A549 (cell line): ENCODE measurements around the gene HS6ST3. TPM values are rescaled to one million over a fixed set of nuclear protein-coding genes. Genes with fewer than 3 reads are reported as not detected.

Source experiments
- ATAC-seq, 2 experiments: fragments of 200-7000 bp in 1 of 2; fragments of >200 bp in 1 of 2; cut with Nextera tagmentation in 1 of 2; cut with Tn5 transposase in 1 of 2; 3 replicates each; pipeline versions ENCODE4 v1.8.0 to v1.9.1; 2018 to 2020; ENCODE audit warnings: mild to moderate bottlenecking in 1 of 2, moderate library complexity in 1 of 2
- CTCF ChIA-PET: fragments of 300-600 bp; sonication (Branson Sonifier 250); formaldehyde crosslinking; extraction: SDS; loops from one replicate; lab custom pipeline; 2021; ENCODE audit warnings: antibody characterized with exemption, inconsistent platforms; lab: Yijun Ruan, JAX
- POLR2A ChIA-PET: fragments of 350-600 bp; formaldehyde crosslinking; extraction: SDS; loops from one replicate; lab custom pipeline; 2021; ENCODE audit warnings: antibody characterized with exemption, inconsistent platforms; lab: Yijun Ruan, JAX
- DNase-seq, 2 experiments: peaks; one replicate each; pipeline versions ENCODE4 v3.0.0 to v3.0.0-alpha.2; 2011 to 2016; ENCODE audit warnings: low read depth in 1 of 2, low spot score in 1 of 2
- FAIRE-seq: peaks from 2 replicates; lab custom pipeline; 2011; peaks lifted over from hg19 to GRCh38; lab: Jason Lieb, UNC
- H3K27ac ChIP-seq, 2 experiments: fragments of >200 bp; sonication (Bioruptor Twin); formaldehyde crosslinking; 3 replicates each; pipeline ENCODE4 v1.5.1; 2016 to 2017
- H3K4me1 ChIP-seq: fragments of >200 bp; sonication (Bioruptor Twin); formaldehyde crosslinking; 3 replicates; pipeline ENCODE4 v1.6.1; 2016
- H3K4me2 ChIP-seq: fragments of >200 bp; sonication (Bioruptor Twin); formaldehyde crosslinking; 3 replicates; pipeline ENCODE4 v1.6.1; 2016
- H3K4me3 ChIP-seq: fragments of >200 bp; sonication (Bioruptor Twin); formaldehyde crosslinking; 3 replicates; pipeline ENCODE4 v1.5.1; 2016
- H3K9me3 ChIP-seq: fragments of >200 bp; sonication (Bioruptor Twin); formaldehyde crosslinking; 3 replicates; pipeline ENCODE4 v1.6.1; 2016
- BCL3 ChIP-seq: fragments of >200 bp; sonication (Bioruptor Twin); formaldehyde crosslinking; IDR thresholded peaks from 3 replicates; pipeline ENCODE4 v1.6.1; 2016
- CBX2 ChIP-seq: fragments of 200-600 bp; sonication (generic); IDR thresholded peaks from 2 replicates; pipeline ENCODE4 v1.6.1; 2016; ENCODE audit warnings: low read depth, mild to moderate bottlenecking, borderline replicate concordance
- CHD4 ChIP-seq: fragments of 200-600 bp; sonication (generic); IDR thresholded peaks from 2 replicates; pipeline ENCODE4 v1.6.1; 2016; ENCODE audit warnings: antibody characterized with exemption, mild to moderate bottlenecking, borderline replicate concordance
- EHF ChIP-seq: fragments of 250-450 bp; sonication (Bioruptor Pico); IDR thresholded peaks from 2 replicates; pipeline ENCODE4 v1.5.0; 2020; ENCODE audit warnings: mild to moderate bottlenecking
- EP300 ChIP-seq, 2 experiments: fragments of >200 bp; sonication (Bioruptor Twin); formaldehyde crosslinking; IDR thresholded peaks; 2 replicates in 1 of 2; 3 replicates in 1 of 2; pipeline ENCODE4 v1.6.1; 2016 to 2017
- FOXS1 ChIP-seq: fragments of 250-450 bp; sonication (Bioruptor Pico); IDR thresholded peaks from 2 replicates; pipeline ENCODE4 v1.5.0; 2020; ENCODE audit warnings: mild to moderate bottlenecking, moderate library complexity
- HES2 ChIP-seq: fragments of >200 bp; sonication (Bioruptor Twin); formaldehyde crosslinking; IDR thresholded peaks from 2 replicates; pipeline ENCODE4 v1.6.1; 2016
- HOXA7 ChIP-seq: fragments of 250-450 bp; sonication (Bioruptor Pico); IDR thresholded peaks from 2 replicates; pipeline ENCODE4 v1.5.0; 2020; ENCODE audit warnings: mild to moderate bottlenecking, moderate library complexity
- HOXB13 ChIP-seq: fragments of 250-450 bp; sonication (Bioruptor Pico); IDR thresholded peaks from 2 replicates; pipeline ENCODE4 v1.5.0; 2020; ENCODE audit warnings: low read depth, mild to moderate bottlenecking, moderate library complexity
- JUN ChIP-seq, 2 experiments: fragments of >200 bp; sonication (Bioruptor Twin); formaldehyde crosslinking; IDR thresholded peaks; 2 replicates in 1 of 2; 3 replicates in 1 of 2; pipeline ENCODE4 v1.6.1; 2016 to 2017
- JUNB ChIP-seq: fragments of >200 bp; sonication (Bioruptor Twin); formaldehyde crosslinking; IDR thresholded peaks from 2 replicates; pipeline ENCODE4 v1.6.1; 2016
- KDM5A ChIP-seq: fragments of 200-600 bp; sonication (generic); IDR thresholded peaks from 2 replicates; pipeline ENCODE4 v1.6.1; 2016; ENCODE audit warnings: antibody characterized with exemption, mild to moderate bottlenecking
- MAZ ChIP-seq: fragments of 150-350 bp; IDR thresholded peaks from 2 replicates; pipeline ENCODE4 v1.6.1; 2014; ENCODE audit warnings: antibody characterized with exemption, low read depth, low read length, borderline replicate concordance
- MYC ChIP-seq: IDR thresholded peaks from 2 replicates; pipeline ENCODE4 v1.6.1; 2012; ENCODE audit warnings: mild to moderate bottlenecking, inconsistent platforms, low read length, improper control_type of control experiment, borderline replicate concordance
- NPAS2 ChIP-seq: fragments of 250-450 bp; sonication (Bioruptor Pico); IDR thresholded peaks from 2 replicates; pipeline ENCODE4 v1.8.0; 2022; ENCODE audit warnings: mild to moderate bottlenecking, moderate library complexity, borderline replicate concordance
- NR3C1 ChIP-seq: fragments of >200 bp; sonication (Bioruptor Twin); formaldehyde crosslinking; IDR thresholded peaks from 3 replicates; pipeline ENCODE4 v1.6.1; 2017
- PHF8 ChIP-seq: fragments of 200-600 bp; sonication (generic); IDR thresholded peaks from 2 replicates; pipeline ENCODE4 v1.6.1; 2016; ENCODE audit warnings: low read depth, mild to moderate bottlenecking, antibody characterized with exemption, moderate library complexity, borderline replicate concordance
- POLR2A ChIP-seq: IDR thresholded peaks from 2 replicates; pipeline ENCODE4 v1.6.1; 2012; ENCODE audit warnings: mild to moderate bottlenecking, low read length
- POLR2AphosphoS2 ChIP-seq: conservative IDR thresholded peaks from 2 replicates; pipeline ENCODE4 v1.6.1; 2012; ENCODE audit warnings: low read length, improper control_type of control experiment, inconsistent platforms
- RAD21 ChIP-seq, 2 experiments: fragments of >200 bp in 1 of 2; sonication (Bioruptor Twin) in 1 of 2; formaldehyde crosslinking in 1 of 2; IDR thresholded peaks in 1 of 2; conservative IDR thresholded peaks in 1 of 2; 2 replicates in 1 of 2; 3 replicates in 1 of 2; pipeline ENCODE4 v1.6.1; 2012 to 2018; ENCODE audit warnings: inconsistent platforms in 1 of 2
- RARB ChIP-seq: fragments of 250-450 bp; sonication (Bioruptor Pico); IDR thresholded peaks from 2 replicates; pipeline ENCODE4 v1.8.0; 2021; ENCODE audit warnings: mild to moderate bottlenecking, moderate library complexity
- RFX5 ChIP-seq: fragments of 450-650 bp; IDR thresholded peaks from 2 replicates; pipeline ENCODE4 v1.7.1; 2014; ENCODE audit warnings: antibody characterized with exemption, mild to moderate bottlenecking, moderate library complexity
- RNF2 ChIP-seq: fragments of 200-600 bp; sonication (generic); IDR thresholded peaks from 2 replicates; pipeline ENCODE4 v1.6.1; 2016; ENCODE audit warnings: low read depth, mild to moderate bottlenecking, antibody characterized with exemption, moderate library complexity, borderline replicate concordance
- TFCP2L1 ChIP-seq: fragments of 250-450 bp; sonication (Bioruptor Pico); IDR thresholded peaks from 2 replicates; pipeline ENCODE4 v1.5.0; 2021; ENCODE audit warnings: mild to moderate bottlenecking
- TP53 ChIP-seq: fragments of 250-450 bp; sonication (Bioruptor Pico); IDR thresholded peaks from 2 replicates; pipeline ENCODE4 v1.5.0; 2021; ENCODE audit warnings: mild to moderate bottlenecking, moderate library complexity
- ZC3H11A ChIP-seq: fragments of 450-650 bp; IDR thresholded peaks from 2 replicates; pipeline ENCODE4 v1.6.1; 2014; ENCODE audit warnings: antibody characterized with exemption, mild to moderate bottlenecking
- ZSCAN20 ChIP-seq: fragments of 250-450 bp; sonication (Bioruptor Pico); IDR thresholded peaks from 2 replicates; pipeline ENCODE4 v1.8.0; 2022; ENCODE audit warnings: mild to moderate bottlenecking, moderate library complexity
- WGBS: methylation state at CpG from one replicate; pipeline ENCODE4 v1.1.6; 2017; ENCODE audit errors: missing lambda C conversion rate; 5-methylcytosine and 5-hydroxymethylcytosine counted together
- polyA plus RNA-seq, 4 experiments: library from polyadenylated mRNA; depleted of rRNA in 3 of 4; stranded (reverse); fragments of >200 nt; fragmentation: RNase III in 1 of 4; extraction: RNeasy Plus Mini Kit Qiagen cat#74134 plus additional on column Dnase treatment in 1 of 4; gene quantifications; 2 replicates in 3 of 4; 3 replicates in 1 of 4; pipeline ENCODE4 v1.2.3, GENCODE V29; 2011 to 2017
- TF ChIP-seq, protein P1 (sequence below): IDR thresholded peaks from 2 replicates; pipeline ENCODE4 v1.6.1; 2012
- TF ChIP-seq, protein P2 (sequence below): fragments of 450-650 bp; IDR thresholded peaks from 2 replicates; pipeline ENCODE4 v1.6.1; 2014; ENCODE audit warnings: antibody characterized with exemption
- TF ChIP-seq, protein P3 (sequence below): fragments of 200-600 bp; sonication (generic); IDR thresholded peaks from 2 replicates; pipeline ENCODE4 v1.6.1; 2016; ENCODE audit warnings: antibody characterized with exemption, mild to moderate bottlenecking, moderate library complexity

The HS6ST3 gene
- polyA plus RNA-seq, 2 of the 4 experiments (the other 2 are of a cell fraction) = not detected

DNA sequence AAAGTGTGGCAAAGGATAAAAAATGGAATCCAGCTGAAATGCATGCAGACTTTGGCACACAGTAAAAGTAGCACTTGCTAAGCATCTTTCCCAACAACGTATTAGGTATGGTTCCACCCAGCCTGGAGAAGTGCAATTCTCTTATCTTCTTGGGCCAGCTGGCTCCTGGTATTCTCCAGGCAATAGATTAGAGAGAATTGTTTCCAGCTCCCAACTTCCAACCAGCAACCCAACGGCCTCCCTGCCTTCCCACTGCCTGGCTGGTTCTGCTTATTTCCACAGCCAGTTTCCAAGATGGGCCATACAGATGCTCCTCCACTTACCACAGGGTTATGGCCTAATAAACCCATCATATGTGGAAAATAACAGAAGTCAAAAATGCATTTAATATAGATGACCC, 771.0 kb downstream of the HS6ST3 start:
- ATAC-seq (no peak), DNase-seq (no peak), FAIRE-seq (no peak)
- no peak overlapping the region for H3K4me3 ChIP-seq
- no peak overlapping the region for H3K4me2 ChIP-seq
- TF ChIP-seq CHD4 (no peak), POLR2A (no peak), MYC (no peak), FOXS1 (CRISPR knock-in tag) (no peak), TP53 (no peak), JUNB (no peak), EP300 (IDR thresholded peaks at IDR 0.05) (no peak), RNF2 (no peak), NR3C1 (no peak), RARB (CRISPR knock-in tag) (no peak), TFCP2L1 (CRISPR knock-in tag) (no peak), RFX5 (no peak), JUN (IDR thresholded peaks at IDR 0.05) (no peak), PHF8 (no peak), ZC3H11A (no peak), ZSCAN20 (no peak)
- TF ChIP-seq, protein P1, sequence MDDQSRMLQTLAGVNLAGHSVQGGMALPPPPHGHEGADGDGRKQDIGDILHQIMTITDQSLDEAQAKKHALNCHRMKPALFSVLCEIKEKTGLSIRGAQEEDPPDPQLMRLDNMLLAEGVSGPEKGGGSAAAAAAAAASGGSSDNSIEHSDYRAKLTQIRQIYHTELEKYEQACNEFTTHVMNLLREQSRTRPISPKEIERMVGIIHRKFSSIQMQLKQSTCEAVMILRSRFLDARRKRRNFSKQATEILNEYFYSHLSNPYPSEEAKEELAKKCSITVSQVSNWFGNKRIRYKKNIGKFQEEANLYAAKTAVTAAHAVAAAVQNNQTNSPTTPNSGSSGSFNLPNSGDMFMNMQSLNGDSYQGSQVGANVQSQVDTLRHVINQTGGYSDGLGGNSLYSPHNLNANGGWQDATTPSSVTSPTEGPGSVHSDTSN = no peak
- TF ChIP-seq, protein P2, sequence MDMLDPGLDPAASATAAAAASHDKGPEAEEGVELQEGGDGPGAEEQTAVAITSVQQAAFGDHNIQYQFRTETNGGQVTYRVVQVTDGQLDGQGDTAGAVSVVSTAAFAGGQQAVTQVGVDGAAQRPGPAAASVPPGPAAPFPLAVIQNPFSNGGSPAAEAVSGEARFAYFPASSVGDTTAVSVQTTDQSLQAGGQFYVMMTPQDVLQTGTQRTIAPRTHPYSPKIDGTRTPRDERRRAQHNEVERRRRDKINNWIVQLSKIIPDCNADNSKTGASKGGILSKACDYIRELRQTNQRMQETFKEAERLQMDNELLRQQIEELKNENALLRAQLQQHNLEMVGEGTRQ = no peak
- TF ChIP-seq, protein P3, sequence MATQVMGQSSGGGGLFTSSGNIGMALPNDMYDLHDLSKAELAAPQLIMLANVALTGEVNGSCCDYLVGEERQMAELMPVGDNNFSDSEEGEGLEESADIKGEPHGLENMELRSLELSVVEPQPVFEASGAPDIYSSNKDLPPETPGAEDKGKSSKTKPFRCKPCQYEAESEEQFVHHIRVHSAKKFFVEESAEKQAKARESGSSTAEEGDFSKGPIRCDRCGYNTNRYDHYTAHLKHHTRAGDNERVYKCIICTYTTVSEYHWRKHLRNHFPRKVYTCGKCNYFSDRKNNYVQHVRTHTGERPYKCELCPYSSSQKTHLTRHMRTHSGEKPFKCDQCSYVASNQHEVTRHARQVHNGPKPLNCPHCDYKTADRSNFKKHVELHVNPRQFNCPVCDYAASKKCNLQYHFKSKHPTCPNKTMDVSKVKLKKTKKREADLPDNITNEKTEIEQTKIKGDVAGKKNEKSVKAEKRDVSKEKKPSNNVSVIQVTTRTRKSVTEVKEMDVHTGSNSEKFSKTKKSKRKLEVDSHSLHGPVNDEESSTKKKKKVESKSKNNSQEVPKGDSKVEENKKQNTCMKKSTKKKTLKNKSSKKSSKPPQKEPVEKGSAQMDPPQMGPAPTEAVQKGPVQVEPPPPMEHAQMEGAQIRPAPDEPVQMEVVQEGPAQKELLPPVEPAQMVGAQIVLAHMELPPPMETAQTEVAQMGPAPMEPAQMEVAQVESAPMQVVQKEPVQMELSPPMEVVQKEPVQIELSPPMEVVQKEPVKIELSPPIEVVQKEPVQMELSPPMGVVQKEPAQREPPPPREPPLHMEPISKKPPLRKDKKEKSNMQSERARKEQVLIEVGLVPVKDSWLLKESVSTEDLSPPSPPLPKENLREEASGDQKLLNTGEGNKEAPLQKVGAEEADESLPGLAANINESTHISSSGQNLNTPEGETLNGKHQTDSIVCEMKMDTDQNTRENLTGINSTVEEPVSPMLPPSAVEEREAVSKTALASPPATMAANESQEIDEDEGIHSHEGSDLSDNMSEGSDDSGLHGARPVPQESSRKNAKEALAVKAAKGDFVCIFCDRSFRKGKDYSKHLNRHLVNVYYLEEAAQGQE = no peak
- ChIA-PET POLR2A (no interaction called here), CTCF (no interaction called here)
- no peak overlapping the region for H3K27ac ChIP-seq
- WGBS = 6% methylated on average over 2 of the region's 2 CpGs
- H3K4me1 ChIP-seq = no peaks in the 10 kb centered on the region
- no peaks in the 10 kb centered on the region for H3K9me3 ChIP-seq

DNA sequence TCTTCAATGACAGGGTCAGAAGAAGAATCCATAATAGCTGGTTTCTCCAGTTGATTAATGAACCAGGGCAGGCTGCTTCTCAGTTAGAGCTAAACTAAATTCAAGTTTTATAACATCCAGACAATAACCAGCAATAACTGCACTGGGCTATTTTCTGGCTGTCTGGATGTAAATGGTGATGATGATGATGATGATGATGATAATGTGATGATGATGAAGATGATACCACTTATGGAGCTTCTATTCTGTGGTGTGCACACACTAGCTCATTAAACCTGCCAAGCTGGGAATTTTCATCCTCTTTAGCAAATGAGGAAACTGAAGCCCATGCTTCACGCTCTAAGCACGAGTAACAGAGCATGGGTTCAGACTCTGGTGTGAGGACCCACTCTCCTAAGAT, 772.2 kb downstream of the HS6ST3 start:
- Histone ChIP-seq H3K27ac (no peak overlapping the region), H3K4me3 (no peak overlapping the region), H3K9me3 (no peaks in the 10 kb centered on the region), H3K4me1 (no peaks in the 10 kb centered on the region), H3K4me2 (no peak overlapping the region)
- ATAC-seq (no peak), FAIRE-seq (no peak), DNase-seq (no peak)
- WGBS = 0% methylated on average over 2 of the region's 2 CpGs
- CTCF ChIA-PET = no interaction called here
- POLR2A ChIA-PET = no interaction called here
- TF ChIP-seq MAZ (no peak), CBX2 (no peak), NPAS2 (CRISPR knock-in tag) (no peak), BCL3 (no peak), PHF8 (no peak), HES2 (no peak), TFCP2L1 (CRISPR knock-in tag) (no peak), EP300 (IDR thresholded peaks at IDR 0.05) (no peak), KDM5A (no peak), HOXB13 (CRISPR knock-in tag) (no peak), EHF (CRISPR knock-in tag) (no peak), RAD21 (conservative IDR thresholded peaks at IDR 0.05 in 1 of 2, IDR thresholded peaks at IDR 0.05 in 1 of 2) (no peak), HOXA7 (no peak), POLR2AphosphoS2 (no peak)
- TF ChIP-seq, protein P3 = no peak
